Measurements from ENCODE around the gene CNTNAP5. TPM values are rescaled to one million over a fixed set of nuclear protein-coding genes. Genes with fewer than 3 reads are reported as not detected.

CNTNAP5 gene
- total and polyA plus RNA-seq, 8 donors: 0.03 to 0.29 (median 0.10) TPM; not detected in 4

- Histone ChIP-seq H3K27me3 (no peaks in the 10 kb centered on the region), H3K4me1 (no peaks in the 10 kb centered on the region), H3K36me3 (no peaks in the 10 kb centered on the region), H3K9me3 (peaks cover 0 to 16% of the 10 kb centered on the region in 2 donors), H3K4me3 (no peak overlapping the region), H3K27ac (no peak overlapping the region)
- TF ChIP-seq CTCF (IDR thresholded peaks at IDR 0.05): no peak
- no peak for ATAC-seq
- intact Hi-C loops (cut with DNase I): no loop called here
- DNase-seq: no peak
Measured at GRCh38 chr2:124633812-124634211, 608.7 kb downstream of the CNTNAP5 start.

- Histone ChIP-seq H3K27ac (no peak overlapping the region), H3K27me3 (no peaks in the 10 kb centered on the region), H3K9me3 (peaks cover 0 to 6% of the 10 kb centered on the region in 2 donors), H3K4me1 (no peaks in the 10 kb centered on the region), H3K36me3 (no peaks in the 10 kb centered on the region), H3K4me3 (no peak overlapping the region)
- DNase-seq (no peak), ATAC-seq (no peak)
- intact Hi-C loops (cut with DNase I): no loop called here
- TF ChIP-seq CTCF (IDR thresholded peaks at IDR 0.05): no peak
Measured at GRCh38 chr2:124639524-124639923, 614.4 kb downstream of the CNTNAP5 start.

GRCh38 chr2:124640221-124640750 lies 615.2 kb downstream of the CNTNAP5 start:
- DNase-seq: peak in 1 of 4 donors; percentile 46
- H3K9me3 ChIP-seq: peaks cover 0 to 3% of the 10 kb centered on the region in 2 donors
- intact Hi-C loops (cut with DNase I): no loop called here
- H3K27me3 ChIP-seq: no peaks in the 10 kb centered on the region
- no peak for ATAC-seq
- H3K4me1 ChIP-seq: no peaks in the 10 kb centered on the region
- no peak overlapping the region for H3K4me3 ChIP-seq
- no peak for TF ChIP-seq CTCF (IDR thresholded peaks at IDR 0.05)
- H3K27ac ChIP-seq: no peak overlapping the region
- no peaks in the 10 kb centered on the region for H3K36me3 ChIP-seq

GRCh38 chr2:124646166-124646815 lies 621.2 kb downstream of the CNTNAP5 start:
- Histone ChIP-seq H3K4me3 (no peak overlapping the region), H3K27ac (no peak overlapping the region), H3K4me1 (no peaks in the 10 kb centered on the region), H3K27me3 (no peaks in the 10 kb centered on the region), H3K36me3 (no peaks in the 10 kb centered on the region), H3K9me3 (no peaks in the 10 kb centered on the region)
- intact Hi-C loops (cut with DNase I): no loop called here
- no peak for TF ChIP-seq CTCF (IDR thresholded peaks at IDR 0.05)
- DNase-seq: no peak
- no peak for ATAC-seq

GRCh38 chr2:124647245-124647644 lies 622.2 kb downstream of the CNTNAP5 start:
- DNase-seq (no peak), ATAC-seq (no peak)
- intact Hi-C loops (cut with DNase I): no loop called here
- H3K27ac ChIP-seq: no peak overlapping the region
- no peaks in the 10 kb centered on the region for H3K27me3 ChIP-seq
- no peak overlapping the region for H3K4me3 ChIP-seq
- no peaks in the 10 kb centered on the region for H3K4me1 ChIP-seq
- TF ChIP-seq CTCF (IDR thresholded peaks at IDR 0.05): no peak
- H3K36me3 ChIP-seq: no peaks in the 10 kb centered on the region
- H3K9me3 ChIP-seq: no peaks in the 10 kb centered on the region

Measured in left lung (tissue), 10 donors.